ENCODE data around the gene CRACR2A. TPM values are rescaled to one million over a fixed set of nuclear protein-coding genes. Genes with fewer than 3 reads are reported as not detected.

CRACR2A gene
- total RNA-seq, 1 experiment from 2014 or later, result not detected

- no peak for TF ChIP-seq CTCF (IDR thresholded peaks at IDR 0.05; ENCODE audit: unreplicated experiment)
- ChIA-PET CTCF (no interaction called here), POLR2A (no interaction called here)
- no peak for DNase-seq (ENCODE audit: unreplicated experiment)
- H3K36me3 Mint-ChIP-seq (ENCODE audit: insufficient read depth, unreplicated experiment), result no peaks in the 10 kb centered on the region
- no peak overlapping the region for H3K27ac Mint-ChIP-seq (ENCODE audit: low read depth, unreplicated experiment)
- peaks cover 22% of the 10 kb centered on the region for H3K27me3 Mint-ChIP-seq (ENCODE audit: insufficient read depth, unreplicated experiment)
- no TSS peak for BruUV-seq (replicated peaks)
- no peak overlapping the region for H3K4me3 Mint-ChIP-seq (ENCODE audit: unreplicated experiment)
- H3K9me3 Mint-ChIP-seq (ENCODE audit: unreplicated experiment), result no peaks in the 10 kb centered on the region
- intact Hi-C loops (cut with micrococcal nuclease), result no loop called here
- no peaks in the 10 kb centered on the region for H3K4me1 Mint-ChIP-seq (ENCODE audit: insufficient read depth, unreplicated experiment)
These were observed 39.4 kb downstream of the CRACR2A start for GRCh38 chr12:3713483-3713882.

- POLR2A ChIA-PET, result no interaction called here
- DNase-seq (ENCODE audit: unreplicated experiment), result no peak
- intact Hi-C loops (cut with micrococcal nuclease), result no loop called here
- no TSS peak for BruUV-seq (replicated peaks)
- Mint-ChIP-seq H3K27me3 (ENCODE audit: insufficient read depth, unreplicated experiment) (peaks cover 19% of the 10 kb centered on the region), H3K36me3 (ENCODE audit: insufficient read depth, unreplicated experiment) (no peaks in the 10 kb centered on the region), H3K4me3 (ENCODE audit: unreplicated experiment) (no peak overlapping the region), H3K27ac (ENCODE audit: low read depth, unreplicated experiment) (no peak overlapping the region), H3K4me1 (ENCODE audit: insufficient read depth, unreplicated experiment) (no peaks in the 10 kb centered on the region), H3K9me3 (ENCODE audit: unreplicated experiment) (no peaks in the 10 kb centered on the region)
- no peak for TF ChIP-seq CTCF (IDR thresholded peaks at IDR 0.05; ENCODE audit: unreplicated experiment)
- CTCF ChIA-PET, result interaction anchor here (0.6 to 1.3 kb wide), 2 partner anchors 65 to 1288 kb away, joined by 3 to 6 read pairs; no protein-coding TSS in a partner anchor
These were observed 40.5 kb downstream of the CRACR2A start for GRCh38 chr12:3712209-3712992.

GRCh38 chr12:3705354-3705675 is 47.6 kb downstream of the CRACR2A start:
- peaks cover 6% of the 10 kb centered on the region for H3K4me1 Mint-ChIP-seq (ENCODE audit: insufficient read depth, unreplicated experiment)
- DNase-seq (ENCODE audit: unreplicated experiment), result no peak
- H3K36me3 Mint-ChIP-seq (ENCODE audit: insufficient read depth, unreplicated experiment), result no peaks in the 10 kb centered on the region
- no peak overlapping the region for H3K27ac Mint-ChIP-seq (ENCODE audit: low read depth, unreplicated experiment)
- intact Hi-C loops (cut with micrococcal nuclease), result no loop called here
- no peaks in the 10 kb centered on the region for H3K9me3 Mint-ChIP-seq (ENCODE audit: unreplicated experiment)
- H3K4me3 Mint-ChIP-seq (ENCODE audit: unreplicated experiment), result no peak overlapping the region
- CTCF ChIA-PET, result interaction anchor here (0.6 kb wide), 2 partner anchors 42 to 410 kb away, joined by 3 to 4 read pairs; no protein-coding TSS in a partner anchor
- no peaks in the 10 kb centered on the region for H3K27me3 Mint-ChIP-seq (ENCODE audit: insufficient read depth, unreplicated experiment)
- POLR2A ChIA-PET, result no interaction called here
- no TSS peak for BruUV-seq (replicated peaks)
- TF ChIP-seq CTCF (IDR thresholded peaks at IDR 0.05; ENCODE audit: unreplicated experiment), result no peak

GRCh38 chr12:3704512-3705353 is 48.2 kb downstream of the CRACR2A start:
- Mint-ChIP-seq H3K27me3 (ENCODE audit: insufficient read depth, unreplicated experiment) (no peaks in the 10 kb centered on the region), H3K4me3 (ENCODE audit: unreplicated experiment) (no peak overlapping the region), H3K9me3 (ENCODE audit: unreplicated experiment) (no peaks in the 10 kb centered on the region), H3K36me3 (ENCODE audit: insufficient read depth, unreplicated experiment) (no peaks in the 10 kb centered on the region), H3K27ac (ENCODE audit: low read depth, unreplicated experiment) (no peak overlapping the region), H3K4me1 (ENCODE audit: insufficient read depth, unreplicated experiment) (peaks cover 6% of the 10 kb centered on the region)
- ChIA-PET CTCF (interaction anchor here (0.6 kb wide), 2 partner anchors 41 to 409 kb away, joined by 3 to 4 read pairs; no protein-coding TSS in a partner anchor), POLR2A (no interaction called here)
- BruUV-seq (replicated peaks), result no TSS peak
- DNase-seq (ENCODE audit: unreplicated experiment), result no peak
- intact Hi-C loops (cut with micrococcal nuclease), result no loop called here
- no peak for TF ChIP-seq CTCF (IDR thresholded peaks at IDR 0.05; ENCODE audit: unreplicated experiment)

Measured in MCF 10A (cell line).